ENCODE results near the gene ARHGEF17. TPM values are rescaled to one million over a fixed set of nuclear protein-coding genes. Genes with fewer than 3 reads are reported as not detected.

Gene ARHGEF17
- total and polyA plus RNA-seq, 2 of the 13 experiments (the other 11 are each of a cell fraction or from before 2014, with no cell fraction given): 10.7 to 28.8 TPM

DNA sequence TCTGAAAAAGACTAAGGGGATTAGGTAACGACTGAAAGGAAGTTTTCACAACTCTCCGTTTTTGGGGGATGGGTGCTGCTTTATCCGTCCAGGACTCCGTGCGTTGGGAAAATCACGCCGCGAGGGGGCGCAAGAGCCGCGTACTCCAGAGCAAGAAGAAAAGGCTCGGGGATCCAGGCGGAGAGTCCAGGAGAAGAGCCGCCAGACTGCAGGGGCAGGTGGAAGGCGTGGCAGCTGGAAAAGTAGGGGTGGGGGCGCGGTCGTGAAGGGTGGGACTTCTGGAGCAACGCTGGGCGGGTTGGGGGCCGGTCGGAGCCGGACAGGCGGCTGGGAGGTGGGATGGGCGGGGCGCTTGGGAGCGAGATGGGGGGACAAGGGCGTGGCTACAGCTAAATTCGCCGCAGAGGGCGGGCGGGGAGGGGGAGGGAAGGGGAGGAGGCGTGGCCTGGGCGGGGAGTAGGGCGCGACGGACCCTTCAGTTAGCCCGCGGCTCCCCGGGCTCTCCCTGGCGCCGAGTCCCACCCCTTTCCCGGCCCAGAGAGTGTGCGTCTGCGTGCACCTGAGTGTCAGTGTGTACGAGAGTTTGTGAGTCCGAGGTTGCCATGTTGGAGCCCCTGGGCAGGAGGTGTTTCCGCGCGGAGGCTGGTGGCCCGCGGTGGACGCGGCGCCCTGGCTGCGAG, 613 bp upstream of the ARHGEF17 start (continued):
- TF ChIP-seq XBP1 (CRISPR knock-in tag; IDR thresholded peaks at IDR 0.05): no peak
- TF ChIP-seq, protein P1, sequence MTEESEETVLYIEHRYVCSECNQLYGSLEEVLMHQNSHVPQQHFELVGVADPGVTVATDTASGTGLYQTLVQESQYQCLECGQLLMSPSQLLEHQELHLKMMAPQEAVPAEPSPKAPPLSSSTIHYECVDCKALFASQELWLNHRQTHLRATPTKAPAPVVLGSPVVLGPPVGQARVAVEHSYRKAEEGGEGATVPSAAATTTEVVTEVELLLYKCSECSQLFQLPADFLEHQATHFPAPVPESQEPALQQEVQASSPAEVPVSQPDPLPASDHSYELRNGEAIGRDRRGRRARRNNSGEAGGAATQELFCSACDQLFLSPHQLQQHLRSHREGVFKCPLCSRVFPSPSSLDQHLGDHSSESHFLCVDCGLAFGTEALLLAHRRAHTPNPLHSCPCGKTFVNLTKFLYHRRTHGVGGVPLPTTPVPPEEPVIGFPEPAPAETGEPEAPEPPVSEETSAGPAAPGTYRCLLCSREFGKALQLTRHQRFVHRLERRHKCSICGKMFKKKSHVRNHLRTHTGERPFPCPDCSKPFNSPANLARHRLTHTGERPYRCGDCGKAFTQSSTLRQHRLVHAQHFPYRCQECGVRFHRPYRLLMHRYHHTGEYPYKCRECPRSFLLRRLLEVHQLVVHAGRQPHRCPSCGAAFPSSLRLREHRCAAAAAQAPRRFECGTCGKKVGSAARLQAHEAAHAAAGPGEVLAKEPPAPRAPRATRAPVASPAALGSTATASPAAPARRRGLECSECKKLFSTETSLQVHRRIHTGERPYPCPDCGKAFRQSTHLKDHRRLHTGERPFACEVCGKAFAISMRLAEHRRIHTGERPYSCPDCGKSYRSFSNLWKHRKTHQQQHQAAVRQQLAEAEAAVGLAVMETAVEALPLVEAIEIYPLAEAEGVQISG (CRISPR knock-in tag; IDR thresholded peaks at IDR 0.05): peak; percentile 84; the same call in 1 of the 2 replicates
- TF ChIP-seq, protein P2, sequence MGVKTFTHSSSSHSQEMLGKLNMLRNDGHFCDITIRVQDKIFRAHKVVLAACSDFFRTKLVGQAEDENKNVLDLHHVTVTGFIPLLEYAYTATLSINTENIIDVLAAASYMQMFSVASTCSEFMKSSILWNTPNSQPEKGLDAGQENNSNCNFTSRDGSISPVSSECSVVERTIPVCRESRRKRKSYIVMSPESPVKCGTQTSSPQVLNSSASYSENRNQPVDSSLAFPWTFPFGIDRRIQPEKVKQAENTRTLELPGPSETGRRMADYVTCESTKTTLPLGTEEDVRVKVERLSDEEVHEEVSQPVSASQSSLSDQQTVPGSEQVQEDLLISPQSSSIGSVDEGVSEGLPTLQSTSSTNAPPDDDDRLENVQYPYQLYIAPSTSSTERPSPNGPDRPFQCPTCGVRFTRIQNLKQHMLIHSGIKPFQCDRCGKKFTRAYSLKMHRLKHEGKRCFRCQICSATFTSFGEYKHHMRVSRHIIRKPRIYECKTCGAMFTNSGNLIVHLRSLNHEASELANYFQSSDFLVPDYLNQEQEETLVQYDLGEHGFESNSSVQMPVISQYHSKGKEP (CRISPR knock-in tag; IDR thresholded peaks at IDR 0.05): no peak
- 0 out of 2 replicates have a peak, but pooled peaks have one; percentile 28 for TF ChIP-seq NFKBIZ (CRISPR knock-in tag; IDR thresholded peaks at IDR 0.05)
- peak in 1 of 2 experiments; percentile 72; a peak in 2 of 4 replicates for TF ChIP-seq KLF16 (CRISPR knock-in tag; IDR thresholded peaks at IDR 0.05)
- peak; percentile 49; the same call in 1 of the 2 replicates for TF ChIP-seq KAT8 (CRISPR knock-in tag; IDR thresholded peaks at IDR 0.05)
- TF ChIP-seq, protein P3, sequence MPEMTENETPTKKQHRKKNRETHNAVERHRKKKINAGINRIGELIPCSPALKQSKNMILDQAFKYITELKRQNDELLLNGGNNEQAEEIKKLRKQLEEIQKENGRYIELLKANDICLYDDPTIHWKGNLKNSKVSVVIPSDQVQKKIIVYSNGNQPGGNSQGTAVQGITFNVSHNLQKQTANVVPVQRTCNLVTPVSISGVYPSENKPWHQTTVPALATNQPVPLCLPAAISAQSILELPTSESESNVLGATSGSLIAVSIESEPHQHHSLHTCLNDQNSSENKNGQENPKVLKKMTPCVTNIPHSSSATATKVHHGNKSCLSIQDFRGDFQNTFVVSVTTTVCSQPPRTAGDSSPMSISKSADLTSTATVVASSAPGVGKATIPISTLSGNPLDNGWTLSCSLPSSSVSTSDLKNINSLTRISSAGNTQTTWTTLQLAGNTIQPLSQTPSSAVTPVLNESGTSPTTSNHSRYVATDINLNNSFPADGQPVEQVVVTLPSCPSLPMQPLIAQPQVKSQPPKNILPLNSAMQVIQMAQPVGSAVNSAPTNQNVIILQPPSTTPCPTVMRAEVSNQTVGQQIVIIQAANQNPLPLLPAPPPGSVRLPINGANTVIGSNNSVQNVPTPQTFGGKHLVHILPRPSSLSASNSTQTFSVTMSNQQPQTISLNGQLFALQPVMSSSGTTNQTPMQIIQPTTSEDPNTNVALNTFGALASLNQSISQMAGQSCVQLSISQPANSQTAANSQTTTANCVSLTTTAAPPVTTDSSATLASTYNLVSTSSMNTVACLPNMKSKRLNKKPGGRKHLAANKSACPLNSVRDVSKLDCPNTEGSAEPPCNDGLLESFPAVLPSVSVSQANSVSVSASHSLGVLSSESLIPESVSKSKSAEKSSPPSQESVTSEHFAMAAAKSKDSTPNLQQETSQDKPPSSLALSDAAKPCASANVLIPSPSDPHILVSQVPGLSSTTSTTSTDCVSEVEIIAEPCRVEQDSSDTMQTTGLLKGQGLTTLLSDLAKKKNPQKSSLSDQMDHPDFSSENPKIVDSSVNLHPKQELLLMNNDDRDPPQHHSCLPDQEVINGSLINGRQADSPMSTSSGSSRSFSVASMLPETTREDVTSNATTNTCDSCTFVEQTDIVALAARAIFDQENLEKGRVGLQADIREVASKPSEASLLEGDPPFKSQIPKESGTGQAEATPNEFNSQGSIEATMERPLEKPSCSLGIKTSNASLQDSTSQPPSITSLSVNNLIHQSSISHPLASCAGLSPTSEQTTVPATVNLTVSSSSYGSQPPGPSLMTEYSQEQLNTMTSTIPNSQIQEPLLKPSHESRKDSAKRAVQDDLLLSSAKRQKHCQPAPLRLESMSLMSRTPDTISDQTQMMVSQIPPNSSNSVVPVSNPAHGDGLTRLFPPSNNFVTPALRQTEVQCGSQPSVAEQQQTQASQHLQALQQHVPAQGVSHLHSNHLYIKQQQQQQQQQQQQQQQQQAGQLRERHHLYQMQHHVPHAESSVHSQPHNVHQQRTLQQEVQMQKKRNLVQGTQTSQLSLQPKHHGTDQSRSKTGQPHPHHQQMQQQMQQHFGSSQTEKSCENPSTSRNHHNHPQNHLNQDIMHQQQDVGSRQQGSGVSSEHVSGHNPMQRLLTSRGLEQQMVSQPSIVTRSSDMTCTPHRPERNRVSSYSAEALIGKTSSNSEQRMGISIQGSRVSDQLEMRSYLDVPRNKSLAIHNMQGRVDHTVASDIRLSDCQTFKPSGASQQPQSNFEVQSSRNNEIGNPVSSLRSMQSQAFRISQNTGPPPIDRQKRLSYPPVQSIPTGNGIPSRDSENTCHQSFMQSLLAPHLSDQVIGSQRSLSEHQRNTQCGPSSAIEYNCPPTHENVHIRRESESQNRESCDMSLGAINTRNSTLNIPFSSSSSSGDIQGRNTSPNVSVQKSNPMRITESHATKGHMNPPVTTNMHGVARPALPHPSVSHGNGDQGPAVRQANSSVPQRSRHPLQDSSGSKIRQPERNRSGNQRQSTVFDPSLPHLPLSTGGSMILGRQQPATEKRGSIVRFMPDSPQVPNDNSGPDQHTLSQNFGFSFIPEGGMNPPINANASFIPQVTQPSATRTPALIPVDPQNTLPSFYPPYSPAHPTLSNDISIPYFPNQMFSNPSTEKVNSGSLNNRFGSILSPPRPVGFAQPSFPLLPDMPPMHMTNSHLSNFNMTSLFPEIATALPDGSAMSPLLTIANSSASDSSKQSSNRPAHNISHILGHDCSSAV (CRISPR knock-in tag; IDR thresholded peaks at IDR 0.05; ENCODE audit: borderline replicate concordance): no peak
- TF ChIP-seq KLF9 (CRISPR knock-in tag; IDR thresholded peaks at IDR 0.05; ENCODE audit: low read depth): no peak
- TF ChIP-seq SNAI1 (CRISPR knock-in tag; IDR thresholded peaks at IDR 0.05; ENCODE audit: borderline replicate concordance): 0 out of 2 replicates have a peak, but pooled peaks have one; percentile 63
- TF ChIP-seq ZNF235 (CRISPR knock-in tag; IDR thresholded peaks at IDR 0.05; ENCODE audit: borderline replicate concordance): peak; percentile 59; the same call in 1 of the 2 replicates
- TF ChIP-seq, protein P4, sequence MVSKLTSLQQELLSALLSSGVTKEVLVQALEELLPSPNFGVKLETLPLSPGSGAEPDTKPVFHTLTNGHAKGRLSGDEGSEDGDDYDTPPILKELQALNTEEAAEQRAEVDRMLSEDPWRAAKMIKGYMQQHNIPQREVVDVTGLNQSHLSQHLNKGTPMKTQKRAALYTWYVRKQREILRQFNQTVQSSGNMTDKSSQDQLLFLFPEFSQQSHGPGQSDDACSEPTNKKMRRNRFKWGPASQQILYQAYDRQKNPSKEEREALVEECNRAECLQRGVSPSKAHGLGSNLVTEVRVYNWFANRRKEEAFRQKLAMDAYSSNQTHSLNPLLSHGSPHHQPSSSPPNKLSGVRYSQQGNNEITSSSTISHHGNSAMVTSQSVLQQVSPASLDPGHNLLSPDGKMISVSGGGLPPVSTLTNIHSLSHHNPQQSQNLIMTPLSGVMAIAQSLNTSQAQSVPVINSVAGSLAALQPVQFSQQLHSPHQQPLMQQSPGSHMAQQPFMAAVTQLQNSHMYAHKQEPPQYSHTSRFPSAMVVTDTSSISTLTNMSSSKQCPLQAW (CRISPR knock-in tag; IDR thresholded peaks at IDR 0.05): peak; percentile 64; the same call in 1 of the 2 replicates
- TF ChIP-seq, protein P5, sequence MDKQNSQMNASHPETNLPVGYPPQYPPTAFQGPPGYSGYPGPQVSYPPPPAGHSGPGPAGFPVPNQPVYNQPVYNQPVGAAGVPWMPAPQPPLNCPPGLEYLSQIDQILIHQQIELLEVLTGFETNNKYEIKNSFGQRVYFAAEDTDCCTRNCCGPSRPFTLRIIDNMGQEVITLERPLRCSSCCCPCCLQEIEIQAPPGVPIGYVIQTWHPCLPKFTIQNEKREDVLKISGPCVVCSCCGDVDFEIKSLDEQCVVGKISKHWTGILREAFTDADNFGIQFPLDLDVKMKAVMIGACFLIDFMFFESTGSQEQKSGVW (CRISPR knock-in tag; IDR thresholded peaks at IDR 0.05; ENCODE audit: borderline replicate concordance): no peak

All from HepG2 (cell line).